HepG2 (cell line): ENCODE results near the gene LYRM2. TPM values are rescaled to one million over a fixed set of nuclear protein-coding genes. Genes with fewer than 3 reads are reported as not detected.

Experiments used
- ATAC-seq: fragments of 200-7000 bp; cut with Tn5 transposase; 3 replicates; pipeline ENCODE4 v1.9.1; 2020; ENCODE audit warnings: mild to moderate bottlenecking, moderate library complexity
- BruUV-seq: library from RNA; stranded (reverse); fragments of 400-500 nt; replicated peaks from 2 replicates; lab custom pipeline; 2021; lab: Mats Ljungman, UMichigan
- CTCF ChIA-PET: fragments of 300-600 bp; formaldehyde crosslinking; extraction: SDS; loops from one replicate; lab custom pipeline; 2021; ENCODE audit warnings: low total read pairs, inconsistent platforms, low intra/inter-chr PET ratio; lab: Yijun Ruan, JAX
- POLR2A ChIA-PET: fragments of 350-600 bp; sonication (Branson Sonifier 250); formaldehyde crosslinking; loops from one replicate; lab custom pipeline; 2020; ENCODE audit warnings: antibody characterized with exemption, inconsistent platforms; lab: Yijun Ruan, JAX
- DNase-seq: peaks from one replicate; pipeline ENCODE4 v3.0.0-alpha.2; 2015; ENCODE audit warnings: low spot score
- FAIRE-seq: peaks from 3 replicates; lab custom pipeline; 2011; peaks lifted over from hg19 to GRCh38; lab: Jason Lieb, UNC
- H2AFZ ChIP-seq: one replicate; pipeline ENCODE4 v1.6.1; 2011; ENCODE audit warnings: low read length, inconsistent platforms
- H3K27ac ChIP-seq: fragments of 300-600 bp; 3 replicates; pipeline ENCODE4 v1.8.0; 2011; ENCODE audit warnings: mixed run types, mild to moderate bottlenecking, mixed read lengths, low read length, inconsistent platforms; ENCODE audit not compliant: insufficient read depth; ENCODE audit errors: extremely low read length
- H3K27me3 ChIP-seq, 2 experiments: fragments of 200-600 bp in 1 of 2; 2 replicates in 1 of 2; 3 replicates in 1 of 2; pipeline versions ENCODE4 v1.6.0 to v1.8.0; 2011; ENCODE audit warnings: low read length in 2 of 2, mild to moderate bottlenecking in 2 of 2, moderate library complexity in 2 of 2, inconsistent platforms in 1 of 2; ENCODE audit not compliant: insufficient read depth in 2 of 2, control insufficient read depth in 1 of 2
- H3K36me3 ChIP-seq, 2 experiments: fragments of 200-600 bp in 1 of 2; replicated peaks in 1 of 2; 2 replicates in 1 of 2; 3 replicates in 1 of 2; pipeline versions ENCODE4 v1.5.1 to v1.8.0; 2011; ENCODE audit warnings: low read length in 2 of 2, inconsistent platforms in 1 of 2; ENCODE audit not compliant: insufficient read depth in 2 of 2, control insufficient read depth in 1 of 2
- H3K4me1 ChIP-seq: 2 replicates; pipeline ENCODE4 v1.5.1; 2012; ENCODE audit warnings: low read length, inconsistent platforms; ENCODE audit not compliant: insufficient read depth
- H3K4me2 ChIP-seq: 2 replicates; pipeline ENCODE4 v1.6.0; 2011; ENCODE audit warnings: low read depth, low read length, inconsistent platforms
- H3K4me3 ChIP-seq, 3 experiments: fragments of 200-600 bp in 1 of 3; sonication (generic), shearing (Covaris generic) in 1 of 3; replicated peaks in 1 of 3; 2 replicates each; pipeline ENCODE4 v1.5.1; 2011 to 2016; ENCODE audit warnings: low read length in 3 of 3, inconsistent platforms in 2 of 3, low read depth in 2 of 3, mild to moderate bottlenecking in 2 of 3, control low read depth in 1 of 3, mixed read lengths in 1 of 3; ENCODE audit not compliant: insufficient read depth in 1 of 3
- H3K79me2 ChIP-seq: one replicate; pipeline ENCODE4 v1.6.1; 2011; ENCODE audit warnings: low read length, inconsistent platforms; ENCODE audit not compliant: insufficient read depth
- H3K9ac ChIP-seq: 2 replicates; pipeline ENCODE4 v1.6.0; 2011; ENCODE audit warnings: mild to moderate bottlenecking, low read depth, low read length, inconsistent platforms; ENCODE audit not compliant: insufficient read depth
- H3K9me3 ChIP-seq: 2 replicates; pipeline ENCODE4 v1.5.1; 2012; ENCODE audit warnings: mild to moderate bottlenecking, low read length
- H4K20me1 ChIP-seq: 2 replicates; pipeline ENCODE4 v1.6.0; 2011; ENCODE audit warnings: inconsistent platforms, mild to moderate bottlenecking, low read length, moderate library complexity; ENCODE audit not compliant: insufficient read depth
- CCDC6 ChIP-seq: sonication (generic); formaldehyde crosslinking; IDR thresholded peaks from 2 replicates; pipeline ENCODE4 v1.8.1; 2022; ENCODE audit warnings: mild to moderate bottlenecking, missing genetic modification reagents, moderate library complexity
- FOXK2 ChIP-seq: fragments of 450-650 bp; IDR thresholded peaks from 2 replicates; pipeline ENCODE4 v1.6.1; 2016
- GATA4 ChIP-seq: sonication (generic); IDR thresholded peaks from 2 replicates; pipeline ENCODE4 v1.6.1; 2016; ENCODE audit warnings: antibody characterized with exemption, low read depth, borderline replicate concordance
- JARID2 ChIP-seq: sonication (generic); formaldehyde crosslinking; IDR thresholded peaks from 2 replicates; pipeline ENCODE4 v1.8.1; 2023; ENCODE audit warnings: missing genetic modification reagents, inconsistent platforms; ENCODE audit not compliant: insufficient replicate concordance
- MED13 ChIP-seq: sonication (generic); formaldehyde crosslinking; IDR thresholded peaks from 2 replicates; pipeline ENCODE4 v1.5.0; 2020; ENCODE audit warnings: missing genetic modification reagents
- MIER2 ChIP-seq: IDR thresholded peaks from 2 replicates; pipeline ENCODE4 v1.6.1; 2016; ENCODE audit warnings: missing biosample characterization, missing genetic modification reagents
- PRDM10 ChIP-seq: sonication (generic); formaldehyde crosslinking; IDR thresholded peaks from 2 replicates; pipeline ENCODE4 v1.4.0; 2020; ENCODE audit warnings: low read depth, missing genetic modification reagents
- REST ChIP-seq, 2 experiments: IDR thresholded peaks; 2 replicates each; pipeline ENCODE4 v1.6.1; 2011 to 2012; ENCODE audit warnings: low read length in 2 of 2, borderline replicate concordance in 1 of 2, low read depth in 1 of 2, mild to moderate bottlenecking in 1 of 2, moderate library complexity in 1 of 2
- SMAD9 ChIP-seq: sonication (generic); formaldehyde crosslinking; IDR thresholded peaks from 2 replicates; pipeline ENCODE4 v1.5.1; 2020; ENCODE audit warnings: mild to moderate bottlenecking, missing genetic modification reagents
- ZBTB21 ChIP-seq: sonication (generic); formaldehyde crosslinking; IDR thresholded peaks from 2 replicates; pipeline ENCODE4 v1.4.0; 2020; ENCODE audit warnings: missing genetic modification reagents
- ZNF441 ChIP-seq: sonication (generic); formaldehyde crosslinking; IDR thresholded peaks from 2 replicates; pipeline ENCODE4 v1.7.0; 2021; ENCODE audit warnings: missing genetic modification reagents, borderline replicate concordance
- ZNF496 ChIP-seq: sonication (generic); formaldehyde crosslinking; IDR thresholded peaks from 2 replicates; pipeline ENCODE4 v1.8.1; 2023; ENCODE audit warnings: mild to moderate bottlenecking, moderate library complexity, missing genetic modification reagents; ENCODE audit not compliant: insufficient replicate concordance
- WGBS: methylation state at CpG from one replicate; pipeline ENCODE4 v1.1.6; 2017; ENCODE audit warnings: low lambda C conversion rate; 5-methylcytosine and 5-hydroxymethylcytosine counted together
- in situ Hi-C: cut with HindIII; loops from 2 replicates; pipeline ENCODE4 v1.10.0; 2017; ENCODE audit warnings: low pct_unique_long_range_greater_than_20kb; ENCODE audit not compliant: extremely low pct_ligation_motif_present
- intact Hi-C: fragments of 100-400 bp; cut with micrococcal nuclease; formaldehyde crosslinking; loops from one replicate; pipeline ENCODE4 v1.10.0; 2022; ENCODE audit not compliant: unreplicated experiment
- polyA plus RNA-seq, 8 experiments: library from polyadenylated mRNA; depleted of rRNA in 3 of 8; stranded (reverse) in 7 of 8; unstranded in 1 of 8; fragments of >200 nt; fragmentation: Illumina TruSeq in 4 of 8; extraction: Trizol in 4 of 8; gene quantifications; 2 replicates each; pipeline versions ENCODE4 v1.2.1 to v1.2.3, GENCODE V29; 2011 to 2016; ENCODE audit warnings: low read depth in 4 of 8, missing spikeins in 1 of 8, mixed read lengths in 1 of 8; ENCODE audit not compliant: insufficient read depth in 1 of 8
- total RNA-seq, 5 experiments: library from RNA; depleted of rRNA; stranded (reverse); fragments of >200 nt; fragmentation: Illumina TruSeq; extraction: Trizol; gene quantifications; 2 replicates each; pipeline ENCODE4 v1.2.3, GENCODE V29; 2016; ENCODE audit warnings: low read depth in 1 of 5

The LYRM2 gene
- total and polyA plus RNA-seq, 2 of the 13 experiments (the other 11 are each of a cell fraction or from before 2014, with no cell fraction given) = 17.8 to 32.6 TPM

GRCh38 chr6:89559487-89559886 is 79.1 kb downstream of the LYRM2 start:
- Histone ChIP-seq H3K9me3 (no peaks in the 10 kb centered on the region), H4K20me1 (no peaks in the 10 kb centered on the region), H3K36me3 (no peaks in the 10 kb centered on the region), H3K79me2 (no peaks in the 10 kb centered on the region), H3K4me2 (no peak overlapping the region), H2AFZ (no peak overlapping the region), H3K4me3 (no peak overlapping the region), H3K9ac (no peak overlapping the region), H3K27ac (no peak overlapping the region), H3K4me1 (peaks cover 2% of the 10 kb centered on the region), H3K27me3 (peaks cover 0 to 25% of the 10 kb centered on the region in 2 experiments; a peak in 2 of 5 replicates)
- no peak for DNase-seq
- ChIA-PET POLR2A (no interaction called here), CTCF (no interaction called here)
- BruUV-seq = no TSS peak
- intact Hi-C loops (no loop called here), in situ Hi-C loops (no loop called here)
- no peak for ATAC-seq
- TF ChIP-seq ZNF441 (CRISPR knock-in tag) = no peak
- no peak for TF ChIP-seq FOXK2
- no peak for TF ChIP-seq GATA4
- TF ChIP-seq SMAD9 (CRISPR knock-in tag) = no peak
- no peak for TF ChIP-seq ZBTB21
- no peak for TF ChIP-seq ZNF496 (CRISPR knock-in tag)
- TF ChIP-seq JARID2 (CRISPR knock-in tag) = no peak
- no peak for TF ChIP-seq CCDC6 (CRISPR knock-in tag)
- no peak for TF ChIP-seq MED13 (CRISPR knock-in tag)
- TF ChIP-seq PRDM10 (CRISPR knock-in tag) = no peak
- peak; percentile 93 for TF ChIP-seq MIER2 (CRISPR knock-in tag)
- TF ChIP-seq REST (IDR thresholded peaks at IDR 0.05; ENCODE audit: borderline replicate concordance in 1 of 2, low read depth in 1 of 2, low read length in 2 of 2) = peak; percentile 50 to 94
- 0% methylated on average over 1 of the region's 1 CpG for WGBS
- no peak for FAIRE-seq
